Measurements from ENCODE around the gene RRBP1. TPM values are rescaled to one million over a fixed set of nuclear protein-coding genes. Genes with fewer than 3 reads are reported as not detected.
A peak's percentile ranks its signal among the peaks of the same experiment; 100 is the strongest.

Gene RRBP1
- total RNA-seq, 1 donor from 2014 or later, result 222 TPM

GRCh38 chr20:17712708-17713107, 30.7 kb upstream of the RRBP1 start:
- H3K4me1 Mint-ChIP-seq (ENCODE audit: low read depth), result peaks cover 48% of the 10 kb centered on the region
- TF ChIP-seq, protein P1, sequence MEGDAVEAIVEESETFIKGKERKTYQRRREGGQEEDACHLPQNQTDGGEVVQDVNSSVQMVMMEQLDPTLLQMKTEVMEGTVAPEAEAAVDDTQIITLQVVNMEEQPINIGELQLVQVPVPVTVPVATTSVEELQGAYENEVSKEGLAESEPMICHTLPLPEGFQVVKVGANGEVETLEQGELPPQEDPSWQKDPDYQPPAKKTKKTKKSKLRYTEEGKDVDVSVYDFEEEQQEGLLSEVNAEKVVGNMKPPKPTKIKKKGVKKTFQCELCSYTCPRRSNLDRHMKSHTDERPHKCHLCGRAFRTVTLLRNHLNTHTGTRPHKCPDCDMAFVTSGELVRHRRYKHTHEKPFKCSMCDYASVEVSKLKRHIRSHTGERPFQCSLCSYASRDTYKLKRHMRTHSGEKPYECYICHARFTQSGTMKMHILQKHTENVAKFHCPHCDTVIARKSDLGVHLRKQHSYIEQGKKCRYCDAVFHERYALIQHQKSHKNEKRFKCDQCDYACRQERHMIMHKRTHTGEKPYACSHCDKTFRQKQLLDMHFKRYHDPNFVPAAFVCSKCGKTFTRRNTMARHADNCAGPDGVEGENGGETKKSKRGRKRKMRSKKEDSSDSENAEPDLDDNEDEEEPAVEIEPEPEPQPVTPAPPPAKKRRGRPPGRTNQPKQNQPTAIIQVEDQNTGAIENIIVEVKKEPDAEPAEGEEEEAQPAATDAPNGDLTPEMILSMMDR (IDR thresholded peaks at IDR 0.05; ENCODE audit: unreplicated experiment), result no peak
- H3K36me3 Mint-ChIP-seq (ENCODE audit: insufficient read depth), result no peaks in the 10 kb centered on the region
- H3K9me3 Mint-ChIP-seq (ENCODE audit: low read depth), result no peaks in the 10 kb centered on the region
- no peaks in the 10 kb centered on the region for H3K27me3 Mint-ChIP-seq
- no peak overlapping the region for H3K27ac Mint-ChIP-seq
- DNase-seq (ENCODE audit: low spot score, unreplicated experiment), result no peak
- no peak overlapping the region for H3K4me3 Mint-ChIP-seq (ENCODE audit: low read depth)

DNA sequence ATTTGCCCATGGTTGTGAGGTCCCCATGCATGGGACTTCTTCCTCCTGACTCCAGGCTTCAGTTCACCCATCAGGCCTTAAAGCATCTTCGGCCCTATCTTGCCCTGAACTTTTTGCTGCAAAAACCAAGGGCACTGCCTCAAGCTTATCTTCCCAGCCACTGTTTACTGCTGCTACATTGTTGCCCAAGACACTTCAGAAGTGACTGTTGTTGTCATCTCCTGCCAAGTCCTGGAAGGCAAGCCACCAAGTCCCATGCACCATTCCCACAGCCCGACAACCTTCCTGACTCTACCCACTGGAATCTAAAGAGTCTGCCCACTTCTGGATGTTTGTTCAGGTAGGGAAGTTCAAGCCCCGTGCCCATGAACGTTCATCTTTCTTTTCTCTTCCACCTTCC, 30.2 kb upstream of the RRBP1 start:
- peaks cover 49% of the 10 kb centered on the region for H3K4me1 Mint-ChIP-seq (ENCODE audit: low read depth)
- H3K27ac Mint-ChIP-seq, result no peak overlapping the region
- H3K4me3 Mint-ChIP-seq (ENCODE audit: low read depth), result no peak overlapping the region
- DNase-seq (ENCODE audit: low spot score, unreplicated experiment), result no peak
- no peaks in the 10 kb centered on the region for H3K9me3 Mint-ChIP-seq (ENCODE audit: low read depth)
- TF ChIP-seq, protein P1 (IDR thresholded peaks at IDR 0.05; ENCODE audit: unreplicated experiment), result no peak
- no peaks in the 10 kb centered on the region for H3K36me3 Mint-ChIP-seq (ENCODE audit: insufficient read depth)
- H3K27me3 Mint-ChIP-seq, result no peaks in the 10 kb centered on the region

DNA sequence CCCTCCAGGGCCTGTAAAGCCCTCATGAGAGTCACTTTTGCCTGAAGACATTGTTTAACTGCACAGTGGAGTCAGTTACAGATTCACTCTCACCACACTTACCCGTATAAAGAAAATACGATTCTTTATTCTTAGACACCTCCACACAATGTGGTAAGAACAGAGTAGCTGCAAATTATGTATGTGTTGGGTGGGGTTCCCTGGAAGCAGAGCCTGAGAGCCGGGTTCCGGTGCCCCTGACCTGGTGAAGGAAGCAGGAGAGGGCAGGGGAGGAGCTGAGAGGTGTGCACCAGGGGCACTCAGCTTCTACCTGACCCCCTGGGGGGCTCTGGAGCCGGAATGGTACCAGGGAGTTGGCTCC, 29.2 kb upstream of the RRBP1 start:
- Mint-ChIP-seq H3K9me3 (ENCODE audit: low read depth) (no peaks in the 10 kb centered on the region), H3K4me1 (ENCODE audit: low read depth) (peaks cover 51% of the 10 kb centered on the region), H3K4me3 (ENCODE audit: low read depth) (no peak overlapping the region), H3K27ac (peak overlapping the region; percentile 77), H3K27me3 (no peaks in the 10 kb centered on the region), H3K36me3 (ENCODE audit: insufficient read depth) (no peaks in the 10 kb centered on the region)
- TF ChIP-seq, protein P1 (IDR thresholded peaks at IDR 0.05; ENCODE audit: unreplicated experiment), result no peak
- no peak for DNase-seq (ENCODE audit: low spot score, unreplicated experiment)

GRCh38 chr20:17710379-17711266, 28.6 kb upstream of the RRBP1 start:
- Mint-ChIP-seq H3K4me1 (ENCODE audit: low read depth) (peaks cover 49% of the 10 kb centered on the region), H3K36me3 (ENCODE audit: insufficient read depth) (no peaks in the 10 kb centered on the region), H3K27ac (peak overlapping the region; percentile 93), H3K9me3 (ENCODE audit: low read depth) (no peaks in the 10 kb centered on the region), H3K4me3 (ENCODE audit: low read depth) (peak overlapping the region; percentile 61), H3K27me3 (no peaks in the 10 kb centered on the region)
- DNase-seq (ENCODE audit: low spot score, unreplicated experiment), result no peak
- TF ChIP-seq, protein P1 (IDR thresholded peaks at IDR 0.05; ENCODE audit: unreplicated experiment), result no peak

- peaks cover 4% of the 10 kb centered on the region for H3K27me3 Mint-ChIP-seq
Measured at GRCh38 chr20:17709361-17710293, 27.6 kb upstream of the RRBP1 start.

More at GRCh38 chr20:17709361-17710293, 27.6 kb upstream of the RRBP1 start:
- DNase-seq (ENCODE audit: low spot score, unreplicated experiment), result no peak
- Mint-ChIP-seq H3K9me3 (ENCODE audit: low read depth) (no peaks in the 10 kb centered on the region), H3K4me3 (ENCODE audit: low read depth) (peak overlapping the region; percentile 35), H3K36me3 (ENCODE audit: insufficient read depth) (no peaks in the 10 kb centered on the region), H3K27ac (peak overlapping the region; percentile 96), H3K4me1 (ENCODE audit: low read depth) (peaks cover 44% of the 10 kb centered on the region)
- TF ChIP-seq, protein P1 (IDR thresholded peaks at IDR 0.05; ENCODE audit: unreplicated experiment), result no peak
